ENCODE measurements around the gene GJB2.
"Not testable (repeated sequence)": the region's sequence is repeated elsewhere in the genome, so short reads cannot be mapped to it uniquely, and the experiment has no call there.

Gene GJB2

DNA sequence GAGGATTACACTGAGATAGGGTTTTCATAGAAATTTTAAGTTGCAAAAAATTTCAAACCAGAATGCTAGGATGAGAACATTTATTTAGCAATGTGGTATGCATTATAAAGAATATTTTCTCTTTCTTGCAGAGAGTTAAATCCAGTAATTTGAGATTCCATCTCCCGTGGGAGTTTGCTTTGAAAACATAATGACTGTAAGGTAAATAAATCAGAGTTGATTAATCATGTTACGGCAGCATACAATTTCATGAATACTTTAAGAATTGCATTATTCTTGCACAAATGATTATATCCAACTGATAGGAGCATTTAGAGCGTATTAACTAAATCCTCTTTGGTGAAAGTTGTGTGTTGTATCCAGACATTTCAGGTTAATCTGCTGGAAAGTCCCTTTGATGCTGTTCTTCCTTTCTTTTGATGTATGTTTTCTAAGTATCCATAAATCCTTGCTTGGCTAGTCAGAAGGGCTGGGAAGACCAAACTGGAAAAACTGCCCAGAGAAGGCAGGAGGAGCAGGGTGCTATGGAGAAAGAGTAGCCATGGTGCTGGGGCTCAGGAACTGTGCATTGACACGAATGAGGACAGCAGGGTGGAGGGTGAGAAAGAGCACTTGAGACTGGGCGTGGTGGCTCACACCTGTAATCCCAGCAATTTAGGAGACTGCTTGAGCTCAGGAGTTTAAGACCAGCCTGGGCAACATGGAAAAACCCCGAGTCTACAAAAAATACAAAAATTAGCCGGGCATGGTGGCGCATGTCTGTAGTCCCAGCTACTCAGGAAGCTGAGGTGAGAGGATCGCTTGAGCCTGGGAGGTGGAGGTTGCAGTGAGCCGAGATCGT, 27.1 kb downstream of the GJB2 start:
- DNase-seq, result no peak

DNA sequence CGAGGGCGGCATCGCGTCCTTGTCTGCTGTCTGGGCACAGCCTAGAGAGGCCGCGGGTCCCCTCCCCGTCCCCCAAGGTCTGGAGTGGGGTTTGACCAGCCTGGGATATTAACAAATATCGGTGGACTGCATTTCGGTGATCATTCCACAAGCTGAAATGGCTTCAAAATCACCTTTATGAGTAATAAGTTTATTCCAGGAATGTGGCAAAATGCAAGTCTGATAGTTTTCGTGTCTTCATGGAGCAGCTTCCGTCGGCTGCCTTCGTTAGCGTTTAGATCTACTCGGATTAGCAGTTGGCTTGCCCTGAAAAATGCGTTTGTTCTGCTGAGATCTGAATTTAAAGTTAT, 30.8 kb downstream of the GJB2 start:
- DNase-seq, result peak; percentile 48

DNA sequence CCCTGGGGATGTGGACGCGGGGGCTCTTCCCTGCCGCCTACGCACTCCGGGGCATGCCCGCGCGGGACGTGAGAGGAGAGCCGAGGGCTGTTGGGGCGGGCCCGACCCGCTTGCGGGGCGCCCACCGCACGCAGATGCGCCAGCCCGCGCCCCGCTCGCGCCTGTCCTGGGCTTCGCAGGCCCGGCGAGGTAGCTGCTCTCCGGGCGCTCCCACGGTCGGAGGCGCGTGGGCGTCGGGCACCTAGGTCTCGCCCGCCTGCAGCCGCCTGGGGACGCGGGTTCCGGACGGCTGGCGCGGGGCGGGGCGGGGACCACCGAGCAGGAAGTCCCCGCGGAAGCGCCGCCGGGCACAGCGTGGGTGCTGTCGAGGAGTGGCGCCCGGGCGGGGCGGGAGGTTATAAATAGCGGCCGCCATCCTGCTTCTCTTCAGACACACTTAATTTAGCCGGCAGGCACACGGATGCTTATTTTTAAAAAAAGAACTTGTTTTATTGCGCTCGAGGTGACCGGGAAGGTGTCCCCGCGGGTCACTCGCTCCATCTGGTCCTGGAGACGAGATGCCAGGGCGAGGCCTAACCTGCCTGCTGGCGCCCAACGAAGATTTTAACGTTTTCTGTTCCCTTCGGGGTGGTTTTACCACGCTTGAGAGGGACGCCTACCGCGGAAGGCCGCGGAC, 31.3 kb downstream of the GJB2 start:
- no peak for DNase-seq

GRCh38 chr13:20160306-20161274, 32.1 kb downstream of the GJB2 start, which contains the start of gene GJA3:
GJA3 (minus strand) TSS chr13:20161052; CDS start chr13:20143288, 17,764 bp downstream.
- DNase-seq, result peak; percentile 56

- peak; percentile 74 for DNase-seq
These were observed 33.0 kb downstream of the GJB2 start for GRCh38 chr13:20159646-20160305.

- no peak for DNase-seq
These were observed 35.5 kb downstream of the GJB2 start for GRCh38 chr13:20157151-20157796.

DNA sequence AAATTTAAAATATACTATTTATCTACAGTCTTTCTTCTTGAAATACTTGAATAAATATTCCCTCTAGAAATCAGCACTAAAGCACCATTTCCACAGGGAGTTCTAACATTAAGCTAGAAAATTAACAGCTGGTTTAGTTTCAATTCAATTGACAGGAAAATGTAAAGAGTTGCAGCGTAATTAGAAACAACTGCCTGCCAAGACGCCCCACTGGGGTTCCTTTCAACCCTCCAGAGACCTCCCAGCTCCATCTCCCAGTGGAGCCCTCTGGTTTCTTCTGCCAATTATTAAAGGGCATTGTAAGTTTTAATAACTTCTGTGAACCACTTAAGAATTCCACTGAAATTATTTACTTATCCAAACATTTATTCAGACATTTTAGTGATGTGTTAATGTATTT, 36.0 kb downstream of the GJB2 start:
- peak; percentile 50 for DNase-seq

DNA sequence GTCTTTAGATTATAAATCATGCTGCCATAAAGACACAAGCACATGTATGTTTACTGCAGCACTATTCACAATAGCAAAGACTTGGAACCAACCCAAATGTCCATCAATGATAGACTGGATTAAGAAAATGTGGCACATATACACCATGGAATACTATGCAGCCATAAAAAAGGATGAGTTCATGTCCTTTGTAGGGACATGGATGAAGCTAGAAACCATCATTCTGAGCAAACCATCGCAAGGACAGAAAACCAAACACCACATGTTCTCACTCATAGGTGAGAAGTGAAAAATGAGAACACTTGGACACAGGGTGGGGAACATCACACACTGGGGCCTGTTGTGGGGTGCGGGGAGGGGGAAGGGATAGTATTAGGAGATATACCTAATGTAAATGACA, 39.4 kb downstream of the GJB2 start:
- not testable (repeated sequence) for DNase-seq

- no peak for DNase-seq
These were observed 41.1 kb downstream of the GJB2 start for GRCh38 chr13:20151612-20152011.

GRCh38 chr13:20151016-20151415, 41.7 kb downstream of the GJB2 start:
- DNase-seq, result no peak

DNA sequence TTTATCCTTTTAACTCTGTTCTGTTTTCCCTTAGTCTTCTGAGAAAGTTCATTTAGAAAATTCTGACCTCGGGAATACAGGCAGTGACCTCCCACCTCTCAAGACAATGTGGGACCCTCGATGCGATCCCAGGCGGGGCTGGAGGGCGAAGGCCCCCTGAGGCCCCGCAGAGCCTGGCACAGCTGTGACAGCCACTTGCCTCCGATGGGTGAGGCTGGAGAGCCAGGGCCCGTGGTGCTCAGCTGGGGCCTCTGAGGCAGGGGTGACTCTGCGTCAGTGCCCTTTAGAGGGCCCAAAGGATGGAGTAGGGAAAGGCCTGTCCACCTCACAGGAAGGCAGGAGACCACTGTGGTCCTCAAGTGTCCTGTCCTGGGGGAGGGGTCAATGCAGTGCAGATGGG, 42.2 kb downstream of the GJB2 start:
- no peak for DNase-seq

DNA sequence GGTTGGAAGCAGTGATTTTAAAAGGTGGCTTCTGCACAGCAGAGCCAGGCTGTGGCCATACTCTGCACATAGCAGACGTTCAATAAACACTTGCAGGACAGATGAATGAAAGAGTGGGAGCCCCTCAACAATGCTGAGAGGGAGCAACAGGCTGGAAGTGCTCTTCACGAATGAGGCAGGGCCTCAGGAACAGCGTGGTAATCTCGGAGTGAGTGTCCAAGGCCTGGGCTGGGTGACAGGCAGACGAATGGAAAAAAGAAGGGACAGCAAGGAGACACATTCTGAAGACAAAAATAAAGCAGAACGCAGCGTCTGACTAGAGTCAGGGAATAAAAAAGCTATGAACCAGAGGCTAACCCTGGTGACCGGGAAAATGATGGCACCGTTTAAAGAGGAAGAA, 43.0 kb downstream of the GJB2 start:
- no peak for DNase-seq

GRCh38 chr13:20148501-20149183, 44.1 kb downstream of the GJB2 start:
- no peak for DNase-seq

DNA sequence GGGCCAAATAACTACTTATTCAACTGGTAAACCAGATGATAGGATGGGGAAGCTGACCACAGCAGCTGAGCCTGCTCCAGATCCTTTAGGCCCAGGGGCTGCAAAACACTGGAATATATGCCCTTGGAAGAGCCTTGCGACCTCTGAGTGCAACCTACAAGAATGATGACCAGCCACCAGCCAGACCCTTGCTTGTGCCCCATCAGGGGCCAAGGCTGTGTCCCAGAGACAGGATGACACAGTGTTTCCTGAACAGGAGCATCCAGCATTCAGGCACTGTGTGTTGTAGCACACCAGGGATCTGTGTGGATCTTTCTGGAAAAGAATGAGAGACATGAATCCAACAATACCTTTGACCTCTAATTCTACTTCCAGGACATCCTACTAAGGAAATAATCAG, 46.4 kb downstream of the GJB2 start:
- DNase-seq, result no peak

- no peak for DNase-seq
These were observed 47.2 kb downstream of the GJB2 start for GRCh38 chr13:20145521-20145920.

DNA sequence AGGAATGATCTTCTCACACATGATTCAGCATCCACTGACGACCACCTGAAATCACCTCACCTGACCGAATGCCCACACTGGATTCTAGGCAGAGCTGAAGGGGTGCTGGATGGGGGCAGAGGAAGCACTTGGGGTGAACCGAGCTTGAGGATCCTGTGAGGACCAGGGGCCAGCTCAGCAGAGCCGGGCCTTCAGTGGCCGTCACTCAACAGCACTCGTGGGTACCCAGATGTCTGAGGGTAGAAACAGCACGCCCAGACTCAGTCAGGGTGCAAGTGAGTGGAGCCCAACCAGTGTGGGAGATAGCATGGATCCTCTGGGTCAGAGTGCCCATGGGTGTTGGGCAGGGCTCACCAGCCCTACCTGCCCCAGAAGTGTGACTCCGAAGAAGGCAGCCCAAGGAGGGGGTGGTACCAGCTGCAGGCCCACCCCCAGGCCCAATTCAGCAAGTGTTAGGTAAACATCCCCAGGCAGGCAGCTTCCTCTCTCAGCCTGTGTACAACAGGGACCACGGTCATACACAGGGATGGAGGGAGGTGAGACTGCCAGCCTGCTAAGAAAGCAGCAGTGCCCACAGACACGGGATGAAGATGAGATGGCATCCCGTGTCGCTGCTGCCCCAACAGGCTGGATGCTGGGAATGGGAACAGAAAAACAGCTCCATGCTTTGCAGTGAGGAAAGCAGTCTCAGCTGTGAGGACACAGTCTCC, 48.4 kb downstream of the GJB2 start:
- no peak for DNase-seq

DNA sequence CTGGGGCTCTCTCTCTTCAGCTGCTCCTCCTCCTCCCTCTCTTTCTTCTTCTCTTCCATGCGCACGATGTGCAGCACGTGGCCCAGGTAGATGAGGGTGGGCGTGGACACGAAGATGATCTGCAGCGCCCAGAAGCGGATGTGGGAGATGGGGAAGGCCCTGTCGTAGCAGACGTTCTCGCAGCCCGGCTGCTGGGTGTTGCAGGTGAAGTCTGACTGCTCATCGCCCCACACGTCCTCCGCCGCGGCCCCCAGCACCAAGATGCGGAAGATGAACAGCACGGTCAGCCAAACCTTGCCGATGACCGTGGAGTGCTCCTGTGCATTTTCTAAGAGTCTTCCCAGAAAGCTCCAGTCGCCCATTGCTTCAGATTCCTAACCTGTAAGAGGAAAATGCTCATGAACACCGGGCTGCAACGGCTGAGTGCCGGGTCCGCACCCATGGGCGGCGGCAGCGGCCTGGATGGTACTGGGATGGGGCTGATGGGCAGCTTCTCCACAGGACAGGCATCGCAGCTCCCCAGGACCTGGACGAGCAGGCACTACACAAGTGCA, 49.7 kb downstream of the GJB2 start:
- DNase-seq, result no peak

GRCh38 chr13:20142023-20142926, 50.5 kb downstream of the GJB2 start:
- peak; percentile 54 for DNase-seq
